ENCODE results near the gene ADGRV1.

The ADGRV1 gene

GRCh38 chr5:90878081-90878480, 319.5 kb downstream of the ADGRV1 start:
- Histone ChIP-seq H4K20me1 (ENCODE audit: insufficient read depth, low read length, poor library complexity, severe bottlenecking) (no peaks in the 10 kb centered on the region), H3K79me2 (ENCODE audit: insufficient read depth, low read length) (no peaks in the 10 kb centered on the region), H3K36me3 (ENCODE audit: insufficient read depth, low read length) (no peaks in the 10 kb centered on the region), H3K4me3 (ENCODE audit: low read length, poor library complexity, severe bottlenecking) (no peak overlapping the region), H2AFZ (ENCODE audit: low read length) (no peak overlapping the region), H3K4me2 (ENCODE audit: low read depth, low read length, poor library complexity, severe bottlenecking) (no peak overlapping the region), H3K27me3 (ENCODE audit: insufficient read depth, low read length, poor library complexity, severe bottlenecking) (no peaks in the 10 kb centered on the region), H3K9me2 (replicated peaks; ENCODE audit: low read depth, low read length) (no peaks in the 10 kb centered on the region), H3F3A (ENCODE audit: low read depth) (no peaks in the 10 kb centered on the region), H3K4me1 (ENCODE audit: insufficient read depth, low read length, poor library complexity, severe bottlenecking) (peaks cover 1% of the 10 kb centered on the region), H3K9me3 (ENCODE audit: insufficient read depth, low read depth, low read length) (no peaks in the 10 kb centered on the region), H3K9ac (ENCODE audit: low read depth, low read length, poor library complexity, severe bottlenecking) (no peak overlapping the region)
- TF ChIP-seq CTCF (conservative IDR thresholded peaks at IDR 0.05; ENCODE audit: low read length) (no peak), EZH2phosphoT487 (IDR thresholded peaks at IDR 0.05; ENCODE audit: borderline replicate concordance) (no peak)

GRCh38 chr5:90878549-90879196, 320.1 kb downstream of the ADGRV1 start:
- no peaks in the 10 kb centered on the region for H3K36me3 ChIP-seq (ENCODE audit: insufficient read depth, low read length)
- no peak overlapping the region for H3K4me2 ChIP-seq (ENCODE audit: low read depth, low read length, poor library complexity, severe bottlenecking)
- H3K9me2 ChIP-seq (replicated peaks; ENCODE audit: low read depth, low read length): no peaks in the 10 kb centered on the region
- no peaks in the 10 kb centered on the region for H3K27me3 ChIP-seq (ENCODE audit: insufficient read depth, low read length, poor library complexity, severe bottlenecking)
- H3F3A ChIP-seq (ENCODE audit: low read depth): no peaks in the 10 kb centered on the region
- no peaks in the 10 kb centered on the region for H3K9me3 ChIP-seq (ENCODE audit: insufficient read depth, low read depth, low read length)
- no peak overlapping the region for H3K9ac ChIP-seq (ENCODE audit: low read depth, low read length, poor library complexity, severe bottlenecking)
- H3K79me2 ChIP-seq (ENCODE audit: insufficient read depth, low read length): no peaks in the 10 kb centered on the region
- H3K4me3 ChIP-seq (ENCODE audit: low read length, poor library complexity, severe bottlenecking): no peak overlapping the region
- no peak overlapping the region for H2AFZ ChIP-seq (ENCODE audit: low read length)
- no peaks in the 10 kb centered on the region for H3K4me1 ChIP-seq (ENCODE audit: insufficient read depth, low read length, poor library complexity, severe bottlenecking)
- no peaks in the 10 kb centered on the region for H4K20me1 ChIP-seq (ENCODE audit: insufficient read depth, low read length, poor library complexity, severe bottlenecking)
- TF ChIP-seq EZH2phosphoT487 (IDR thresholded peaks at IDR 0.05; ENCODE audit: borderline replicate concordance) (no peak), CTCF (conservative IDR thresholded peaks at IDR 0.05; ENCODE audit: low read length) (no peak)

DNA sequence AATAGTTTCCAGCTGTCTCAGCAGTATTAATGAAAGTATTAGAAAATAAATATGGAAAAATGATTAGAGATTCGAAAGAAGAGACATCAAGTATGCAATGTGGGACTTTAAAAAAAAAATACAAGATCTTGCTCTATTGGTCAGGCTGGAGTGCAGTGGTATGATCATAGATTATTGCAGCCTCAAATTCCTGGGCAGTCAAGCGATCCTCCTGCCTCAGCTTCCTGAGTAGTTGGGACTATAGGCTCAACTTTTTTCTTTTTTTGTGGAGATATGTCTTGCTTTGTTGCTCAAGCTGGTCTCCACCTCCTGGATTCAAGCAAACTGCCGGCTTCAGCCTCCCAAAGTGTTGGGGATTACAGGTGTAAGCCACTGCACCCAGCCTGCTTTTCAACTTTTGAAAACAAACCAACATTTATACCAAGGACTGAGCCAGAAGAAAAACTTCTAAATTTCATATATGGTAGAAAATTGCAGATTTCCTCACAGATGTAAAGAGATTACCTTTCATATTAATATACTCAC, 323.1 kb downstream of the ADGRV1 start:
- Histone ChIP-seq H3K9ac (ENCODE audit: low read depth, low read length, poor library complexity, severe bottlenecking) (no peak overlapping the region), H4K20me1 (ENCODE audit: insufficient read depth, low read length, poor library complexity, severe bottlenecking) (no peaks in the 10 kb centered on the region), H3F3A (ENCODE audit: low read depth) (no peaks in the 10 kb centered on the region), H3K79me2 (ENCODE audit: insufficient read depth, low read length) (no peaks in the 10 kb centered on the region), H3K9me3 (ENCODE audit: insufficient read depth, low read depth, low read length) (no peaks in the 10 kb centered on the region), H3K27me3 (ENCODE audit: insufficient read depth, low read length, poor library complexity, severe bottlenecking) (no peaks in the 10 kb centered on the region), H3K4me1 (ENCODE audit: insufficient read depth, low read length, poor library complexity, severe bottlenecking) (no peaks in the 10 kb centered on the region), H2AFZ (ENCODE audit: low read length) (no peak overlapping the region), H3K36me3 (ENCODE audit: insufficient read depth, low read length) (no peaks in the 10 kb centered on the region), H3K9me2 (replicated peaks; ENCODE audit: low read depth, low read length) (no peaks in the 10 kb centered on the region), H3K4me2 (ENCODE audit: low read depth, low read length, poor library complexity, severe bottlenecking) (no peak overlapping the region), H3K4me3 (ENCODE audit: low read length, poor library complexity, severe bottlenecking) (no peak overlapping the region)
- TF ChIP-seq EZH2phosphoT487 (IDR thresholded peaks at IDR 0.05; ENCODE audit: borderline replicate concordance) (no peak), CTCF (conservative IDR thresholded peaks at IDR 0.05; ENCODE audit: low read length) (no peak)

Data from Loucy (cell line).